H1 (cell line): ENCODE measurements around the gene APPL2. TPM values are rescaled to one million over a fixed set of nuclear protein-coding genes. Genes with fewer than 3 reads are reported as not detected.

ENCODE experiments used
- CTCF ChIA-PET: fragments of 300-600 bp; sonication (Branson Sonifier 250); formaldehyde crosslinking; loops from one replicate; lab custom pipeline; 2021; ENCODE audit not compliant: partially characterized antibody; lab: Charles Lee
- POLR2A ChIA-PET: fragments of 300-600 bp; sonication (Branson Sonifier 250); formaldehyde crosslinking; loops from one replicate; lab custom pipeline; 2021; ENCODE audit warnings: inconsistent platforms; ENCODE audit not compliant: partially characterized antibody; lab: Charles Lee
- DNase-seq, 2 experiments: peaks; one replicate each; pipeline versions ENCODE4 v3.0.0 to v3.0.0-alpha.2; 2010 to 2022; ENCODE audit warnings: low spot score in 2 of 2, low read depth in 1 of 2, mixed read lengths in 1 of 2
- FAIRE-seq: peaks from 2 replicates; lab custom pipeline; 2011; peaks lifted over from hg19 to GRCh38; lab: Jason Lieb, UNC
- H2AFZ ChIP-seq: 2 replicates; pipeline ENCODE4 v1.8.1; 2012; ENCODE audit warnings: low read length, inconsistent platforms
- H2AK5ac ChIP-seq: 2 replicates; pipeline ENCODE4 v1.6.1; 2013; ENCODE audit warnings: low read depth, low read length
- H2BK120ac ChIP-seq: replicated peaks from 2 replicates; pipeline ENCODE3; 2013; ENCODE audit warnings: low read depth, low read length, inconsistent platforms
- H2BK12ac ChIP-seq: 2 replicates; pipeline ENCODE4 v1.6.1; 2013; ENCODE audit warnings: low read depth, low read length
- H2BK15ac ChIP-seq: 2 replicates; pipeline ENCODE4 v1.6.1; 2013; ENCODE audit warnings: low read length
- H2BK20ac ChIP-seq: 2 replicates; pipeline ENCODE4 v1.6.1; 2013; ENCODE audit warnings: low read length
- H2BK5ac ChIP-seq: 2 replicates; pipeline ENCODE4 v1.6.1; 2013; ENCODE audit warnings: low read depth, low read length
- H3K14ac ChIP-seq: 2 replicates; pipeline ENCODE4 v1.6.1; 2013; ENCODE audit warnings: inconsistent platforms; ENCODE audit not compliant: insufficient read length
- H3K18ac ChIP-seq: 2 replicates; pipeline ENCODE4 v1.6.1; 2013; ENCODE audit warnings: low read length; ENCODE audit errors: extremely low read depth
- H3K23ac ChIP-seq: 2 replicates; pipeline ENCODE4 v1.6.1; 2013; ENCODE audit warnings: inconsistent platforms; ENCODE audit not compliant: insufficient read length
- H3K23me2 ChIP-seq: 2 replicates; pipeline ENCODE4 v1.6.1; 2013; ENCODE audit warnings: low read depth, low read length
- H3K27ac ChIP-seq: 2 replicates; pipeline ENCODE4 v1.6.1; 2011; ENCODE audit warnings: low read depth, low read length, inconsistent platforms
- H3K27me3 ChIP-seq, 4 experiments: replicated peaks in 1 of 4; 1 replicate in 1 of 4; 2 replicates in 3 of 4; pipeline versions ENCODE4 v1.6.1 to v1.8.1; 2011 to 2013; ENCODE audit warnings: low read length in 3 of 4, mild to moderate bottlenecking in 3 of 4, inconsistent platforms in 2 of 4, mixed read lengths in 2 of 4, moderate library complexity in 1 of 4; ENCODE audit not compliant: control insufficient read depth in 3 of 4, insufficient read depth in 3 of 4; ENCODE audit errors: extremely low read depth in 1 of 4
- H3K36me3 ChIP-seq, 4 experiments: 2 replicates each; pipeline versions ENCODE4 v1.6.1 to v1.8.1; 2011 to 2013; ENCODE audit warnings: mild to moderate bottlenecking in 4 of 4, low read length in 3 of 4, moderate library complexity in 2 of 4, control low read depth in 1 of 4, inconsistent platforms in 1 of 4; ENCODE audit not compliant: insufficient read depth in 4 of 4, control insufficient read depth in 2 of 4
- H3K4ac ChIP-seq: replicated peaks from 2 replicates; pipeline ENCODE3; 2013; ENCODE audit warnings: low read length, low read depth, mixed read lengths, inconsistent platforms; ENCODE audit not compliant: insufficient read length
- H3K4me1 ChIP-seq, 4 experiments: replicated peaks in 1 of 4; 1 replicate in 1 of 4; 2 replicates in 3 of 4; pipeline versions ENCODE4 v1.6.1 to v1.8.1; 2011 to 2013; ENCODE audit warnings: low read length in 3 of 4, inconsistent platforms in 2 of 4, mixed read lengths in 1 of 4; ENCODE audit not compliant: insufficient read depth in 4 of 4, control insufficient read depth in 3 of 4
- H3K4me2 ChIP-seq, 2 experiments: 2 replicates each; pipeline versions ENCODE4 v1.6.1 to v1.8.1; 2011 to 2013; ENCODE audit warnings: low read depth in 2 of 2, low read length in 2 of 2, control low read depth in 1 of 2, inconsistent platforms in 1 of 2, mild to moderate bottlenecking in 1 of 2; ENCODE audit not compliant: insufficient read depth in 1 of 2
- H3K4me3 ChIP-seq, 4 experiments: fragments of 200-600, 300-600 bp in 1 of 4; sonication (generic), shearing (Covaris generic), sonication (Bioruptor Twin) in 1 of 4; 2 replicates each; pipeline versions ENCODE4 v1.5.1 to v1.8.1; 2011 to 2016; ENCODE audit warnings: low read length in 4 of 4, low read depth in 3 of 4, control low read depth in 2 of 4, inconsistent platforms in 2 of 4, mild to moderate bottlenecking in 2 of 4, mixed read lengths in 1 of 4, moderate library complexity in 1 of 4; ENCODE audit not compliant: insufficient read depth in 2 of 4; ENCODE audit errors: extremely low read depth in 1 of 4
- H3K56ac ChIP-seq: replicated peaks from 2 replicates; pipeline ENCODE3; 2013; ENCODE audit warnings: low read depth, mild to moderate bottlenecking, mixed read lengths, low read length, inconsistent platforms; ENCODE audit not compliant: insufficient read length
- H3K79me1 ChIP-seq: 2 replicates; pipeline ENCODE4 v1.6.1; 2013; ENCODE audit warnings: low read depth, low read length, control low read depth
- H3K79me2 ChIP-seq, 2 experiments: 2 replicates each; pipeline versions ENCODE4 v1.6.1 to v1.8.1; 2012 to 2013; ENCODE audit warnings: low read length in 2 of 2, mild to moderate bottlenecking in 2 of 2, inconsistent platforms in 1 of 2; ENCODE audit not compliant: insufficient read depth in 2 of 2, control insufficient read depth in 1 of 2
- H3K9ac ChIP-seq, 4 experiments: replicated peaks in 1 of 4; 1 replicate in 1 of 4; 2 replicates in 3 of 4; pipeline versions ENCODE4 v1.6.1 to v1.8.1; 2011 to 2013; ENCODE audit warnings: low read depth in 3 of 4, low read length in 3 of 4, control low read depth in 2 of 4, mild to moderate bottlenecking in 2 of 4, moderate library complexity in 2 of 4, inconsistent platforms in 1 of 4; ENCODE audit errors: extremely low read depth in 1 of 4
- H3K9me3 ChIP-seq, 2 experiments: 2 replicates each; pipeline versions ENCODE4 v1.6.1 to v1.8.1; 2012 to 2013; ENCODE audit warnings: mild to moderate bottlenecking in 2 of 2, moderate library complexity in 2 of 2, control low read depth in 1 of 2, inconsistent platforms in 1 of 2, low read depth in 1 of 2, low read length in 1 of 2, mixed read lengths in 1 of 2; ENCODE audit not compliant: insufficient read depth in 2 of 2
- H4K20me1 ChIP-seq, 2 experiments: replicated peaks in 1 of 2; 2 replicates each; pipeline versions ENCODE3 to v1.8.1; 2011 to 2013; ENCODE audit warnings: inconsistent platforms in 2 of 2, low read length in 2 of 2, mild to moderate bottlenecking in 1 of 2; ENCODE audit not compliant: insufficient read depth in 2 of 2, control insufficient read depth in 1 of 2
- H4K5ac ChIP-seq: 2 replicates; pipeline ENCODE4 v1.6.1; 2013; ENCODE audit warnings: low read length, low read depth, mixed read lengths, inconsistent platforms; ENCODE audit not compliant: insufficient read length
- H4K8ac ChIP-seq: 2 replicates; pipeline ENCODE4 v1.8.0; 2013; ENCODE audit warnings: mild to moderate bottlenecking, moderate library complexity, low read length, inconsistent platforms; ENCODE audit not compliant: insufficient read depth; ENCODE audit errors: extremely low read depth
- H4K91ac ChIP-seq: replicated peaks from 2 replicates; pipeline ENCODE3; 2013; ENCODE audit warnings: low read length, mixed read lengths, inconsistent platforms; ENCODE audit not compliant: insufficient read length
- BACH1 ChIP-seq: IDR thresholded peaks from 2 replicates; pipeline ENCODE4 v1.6.1; 2012; ENCODE audit warnings: low read length, improper control_type of control experiment
- CBX5 ChIP-seq: fragments of 300-800, 300-1000 bp; sonication (generic); IDR thresholded peaks from 2 replicates; pipeline ENCODE4 v1.7.1; 2016; ENCODE audit warnings: antibody characterized with exemption, low read length, low read depth
- JUND ChIP-seq: IDR thresholded peaks from 2 replicates; pipeline ENCODE4 v1.6.1; 2011; ENCODE audit warnings: mild to moderate bottlenecking, improper control_type of control experiment, low read length
- KDM1A ChIP-seq: fragments of 200-600, 300-600 bp; sonication (generic); IDR thresholded peaks from 2 replicates; pipeline ENCODE4 v1.7.1; 2016; ENCODE audit warnings: mild to moderate bottlenecking, low read length, borderline replicate concordance
- KDM5A ChIP-seq: fragments of 200-600 bp; IDR thresholded peaks from 2 replicates; pipeline ENCODE4 v1.7.1; 2012; ENCODE audit warnings: mild to moderate bottlenecking, low read length, inconsistent platforms, mixed read lengths
- NANOG ChIP-seq: IDR thresholded peaks from 2 replicates; pipeline ENCODE4 v1.6.1; 2011; ENCODE audit warnings: low read length, low read depth, mild to moderate bottlenecking, inconsistent platforms; ENCODE audit not compliant: insufficient read depth, poor library complexity, severe bottlenecking
- PHF8 ChIP-seq: fragments of 200-600 bp; sonication (generic); conservative IDR thresholded peaks from 2 replicates; pipeline ENCODE4 v1.7.1; 2012; ENCODE audit warnings: low read depth, mild to moderate bottlenecking, inconsistent platforms, low read length, moderate library complexity
- POLR2A ChIP-seq, 2 experiments: IDR thresholded peaks; 1 replicate in 1 of 2; 2 replicates in 1 of 2; pipeline ENCODE4 v1.6.1; 2011; ENCODE audit warnings: low read depth in 2 of 2, low read length in 2 of 2, mild to moderate bottlenecking in 2 of 2; ENCODE audit errors: control extremely low read depth in 1 of 2
- POLR2AphosphoS5 ChIP-seq: IDR thresholded peaks from 2 replicates; pipeline ENCODE4 v1.6.1; 2011; ENCODE audit warnings: low read depth, low read length
- RXRA ChIP-seq: IDR thresholded peaks from 2 replicates; pipeline ENCODE4 v1.6.1; 2011; ENCODE audit warnings: low read depth, mild to moderate bottlenecking, low read length, moderate library complexity; ENCODE audit not compliant: insufficient read depth
- SIX5 ChIP-seq: IDR thresholded peaks from 2 replicates; pipeline ENCODE4 v1.6.1; 2011; ENCODE audit warnings: mild to moderate bottlenecking, low read depth, low read length
- SP4 ChIP-seq: IDR thresholded peaks from 2 replicates; pipeline ENCODE4 v1.6.1; 2012; ENCODE audit warnings: low read length, inconsistent platforms
- SUZ12 ChIP-seq: fragments of 200-600 bp; sonication (generic); IDR thresholded peaks from 2 replicates; pipeline ENCODE4 v1.6.1; 2012; ENCODE audit warnings: mild to moderate bottlenecking, inconsistent platforms, low read length, moderate library complexity, mixed read lengths
- TAF1 ChIP-seq: IDR thresholded peaks from 2 replicates; pipeline ENCODE4 v1.6.1; 2011; ENCODE audit warnings: mild to moderate bottlenecking, low read depth, low read length
- TBP ChIP-seq: IDR thresholded peaks from 2 replicates; pipeline ENCODE4 v1.6.1; 2011; ENCODE audit warnings: low read depth, low read length, improper control_type of control experiment
- TEAD4 ChIP-seq: IDR thresholded peaks from 2 replicates; pipeline ENCODE4 v1.6.1; 2012; ENCODE audit warnings: low read depth, low read length, inconsistent platforms, mixed read lengths
- ZNF274 ChIP-seq: IDR thresholded peaks from 2 replicates; pipeline ENCODE4 v1.7.0; 2012; ENCODE audit warnings: low read length, borderline replicate concordance; ENCODE audit errors: extremely low read depth
- WGBS, 2 experiments: shearing (Covaris generic) in 1 of 2; methylation state at CpG; one replicate each; pipeline versions ENCODE4 v1.1.6 to v1.1.7; 2013 to 2015; ENCODE audit warnings: low lambda C conversion rate in 2 of 2, mixed read lengths in 2 of 2, inconsistent platforms in 1 of 2, low coverage in 1 of 2, missing lambda C conversion rate in 1 of 2; ENCODE audit not compliant: insufficient replicate concordance in 2 of 2, insufficient coverage in 1 of 2, insufficient read length in 1 of 2; ENCODE audit errors: extremely low coverage in 1 of 2, missing lambda C conversion rate in 1 of 2; 5-methylcytosine and 5-hydroxymethylcytosine counted together
- polyA plus RNA-seq, 7 experiments: library from polyadenylated mRNA; depleted of rRNA in 3 of 7; stranded (reverse) in 5 of 7; unstranded in 2 of 7; fragments of >200 nt in 5 of 7; fragments of 200-250 nt in 2 of 7; gene quantifications; 1 replicate in 5 of 7; 2 replicates in 1 of 7; 4 replicates in 1 of 7; pipeline versions ENCODE4 v1.2.1 to v1.2.3, GENCODE V29; 2011 to 2013; ENCODE audit warnings: missing spikeins in 2 of 7, mixed read lengths in 2 of 7
- total RNA-seq: library from RNA; stranded (reverse); fragmentation: NEBNext Ultra II Directional; extraction: Animal tissue kit (Norgen Biotek cat#: 25700); gene quantifications from 2 replicates; pipeline ENCODE4 v1.2.1, GENCODE V29; 2021

Gene APPL2
- total and polyA plus RNA-seq, 2 of the 8 experiments (the other 6 are each of a cell fraction or from before 2014, with no cell fraction given): 8.9 to 22.9 TPM

GRCh38 chr12:105256011-105256410 lies 20.0 kb upstream of the APPL2 start:
- Histone ChIP-seq H3K27me3 (no peaks in the 10 kb centered on the region), H3K23ac (no peak overlapping the region), H3K4me2 (no peak overlapping the region), H3K79me1 (no peaks in the 10 kb centered on the region), H3K23me2 (no peaks in the 10 kb centered on the region; the same call in 1 of the 2 replicates), H4K91ac (no peak overlapping the region), H2BK5ac (no peak overlapping the region), H3K9ac (no peak overlapping the region), H2BK12ac (no peak overlapping the region), H4K5ac (no peak overlapping the region), H2AK5ac (no peak overlapping the region), H3K27ac (no peak overlapping the region), H3K36me3 (no peaks in the 10 kb centered on the region), H3K4ac (no peak overlapping the region), H3K4me3 (no peak overlapping the region), H3K79me2 (no peaks in the 10 kb centered on the region), H3K14ac (no peak overlapping the region), H4K8ac (no peak overlapping the region), H2BK20ac (no peak overlapping the region), H3K18ac (no peak overlapping the region), H3K56ac (no peak overlapping the region), H2AFZ (no peak overlapping the region), H3K4me1 (no peaks in the 10 kb centered on the region), H4K20me1 (no peaks in the 10 kb centered on the region), H3K9me3 (0 out of 4 replicates have a peak, but pooled peaks cover 0 to 2% of the 10 kb centered on the region in 2 experiments), H2BK120ac (no peak overlapping the region), H2BK15ac (no peak overlapping the region)
- CTCF ChIA-PET: interaction anchor here (0.6 to 2.1 kb wide), 5 partner anchors 12 to 194 kb away, joined by 3 to 7 read pairs (median 4); no protein-coding TSS in a partner anchor
- 94% methylated on average over 2 of the region's 2 CpGs; no CpG with 5 or more reads in 1 of the 2 experiments for whole genome bisulfite sequencing, 2 experiments
- no peak for DNase-seq
- no peak for FAIRE-seq
- POLR2A ChIA-PET: no interaction called here
- TF ChIP-seq KDM5A (no peak), NANOG (no peak), TBP (no peak), ZNF274 (no peak), JUND (no peak), RXRA (no peak), SUZ12 (no peak), CBX5 (no peak), SP4 (no peak), PHF8 (no peak), POLR2AphosphoS5 (no peak), BACH1 (no peak), TAF1 (no peak), KDM1A (no peak), TEAD4 (no peak), POLR2A (IDR thresholded peaks at IDR 0.05; ENCODE audit: control extremely low read depth in 1 of 2, low read depth in 2 of 2, low read length in 2 of 2) (no peak), SIX5 (no peak)
